GM19025 (cell line): Measurements from ENCODE around the gene FITM1.

Experiments
- ATAC-seq: cut with Tn5 transposase; IDR thresholded peaks from one replicate; pipeline ENCODE4 v1.9.1; 2021; ENCODE audit warnings: mild to moderate bottlenecking, low read depth, moderate library complexity; ENCODE audit not compliant: unreplicated experiment

Gene FITM1

DNA sequence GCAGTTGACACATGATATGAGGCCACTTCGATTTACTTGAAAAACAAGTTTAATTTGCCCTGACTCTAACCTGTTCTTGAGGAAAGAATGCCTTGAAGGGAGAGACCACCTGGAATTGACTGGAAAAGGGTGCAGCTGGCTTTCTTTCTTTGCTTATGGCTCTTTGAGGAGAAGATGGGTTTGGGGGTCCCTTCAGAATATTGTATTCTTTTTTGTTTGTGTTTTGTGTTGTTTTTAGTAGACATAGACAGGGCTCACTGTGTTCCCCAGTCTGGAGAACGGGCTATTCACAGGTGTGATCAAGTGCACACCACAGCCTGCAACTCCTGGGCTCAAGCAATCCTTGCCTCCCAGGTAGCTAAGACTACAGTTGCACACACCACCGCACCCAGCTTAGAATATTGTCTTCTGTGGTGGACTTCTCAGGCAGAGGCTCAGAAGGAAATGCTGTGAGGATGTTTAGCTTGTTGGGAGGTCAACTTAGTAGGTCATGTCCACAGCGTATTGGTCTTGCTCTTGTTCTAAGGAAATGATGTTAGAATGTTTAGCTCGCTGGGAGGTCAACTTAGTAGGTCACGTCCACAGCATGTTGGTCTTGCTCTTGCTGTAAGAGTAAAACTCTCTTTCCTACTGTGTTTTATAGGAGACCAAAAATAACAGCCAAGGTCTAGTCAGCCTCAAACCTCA lies 14.2 kb upstream of the FITM1 start:
- ATAC-seq = no peak

DNA sequence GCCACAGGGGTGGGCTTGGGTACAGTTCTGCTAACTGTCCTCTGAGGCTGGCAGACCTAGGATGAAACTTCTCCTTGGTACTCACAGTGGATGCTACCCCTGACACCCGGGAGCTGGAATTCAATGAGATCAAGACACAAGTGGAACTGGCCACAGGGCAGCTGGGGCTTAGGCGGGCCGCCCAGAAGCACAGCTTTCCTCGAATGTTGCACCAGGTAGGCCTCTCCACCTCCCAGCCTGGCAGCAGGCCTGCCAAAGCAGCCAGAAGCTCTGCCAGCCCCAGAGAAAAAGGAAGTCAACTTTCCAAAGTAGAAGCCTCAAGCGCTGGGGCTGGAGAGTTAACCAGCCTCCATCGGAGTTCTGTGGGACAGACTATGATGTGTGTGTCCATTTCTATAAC lies 13.3 kb upstream of the FITM1 start:
- ATAC-seq = no peak

DNA sequence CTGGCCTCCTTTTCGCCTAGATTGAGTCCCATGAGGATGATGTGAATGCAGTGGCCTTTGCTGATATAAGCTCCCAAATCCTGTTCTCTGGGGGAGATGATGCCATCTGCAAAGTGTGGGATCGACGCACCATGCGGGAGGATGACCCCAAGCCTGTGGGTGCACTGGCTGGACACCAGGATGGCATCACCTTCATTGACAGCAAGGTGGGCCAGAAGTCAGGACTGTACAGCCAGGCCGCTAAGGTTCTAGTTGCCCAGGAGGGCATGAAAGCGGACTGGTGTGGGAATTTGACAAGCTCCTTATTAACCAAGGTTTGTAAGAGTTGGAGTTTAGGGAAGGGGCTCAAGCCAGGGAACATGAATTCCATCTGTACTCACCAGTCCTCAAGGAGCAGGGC lies 10.8 kb upstream of the FITM1 start:
- ATAC-seq = no peak

DNA sequence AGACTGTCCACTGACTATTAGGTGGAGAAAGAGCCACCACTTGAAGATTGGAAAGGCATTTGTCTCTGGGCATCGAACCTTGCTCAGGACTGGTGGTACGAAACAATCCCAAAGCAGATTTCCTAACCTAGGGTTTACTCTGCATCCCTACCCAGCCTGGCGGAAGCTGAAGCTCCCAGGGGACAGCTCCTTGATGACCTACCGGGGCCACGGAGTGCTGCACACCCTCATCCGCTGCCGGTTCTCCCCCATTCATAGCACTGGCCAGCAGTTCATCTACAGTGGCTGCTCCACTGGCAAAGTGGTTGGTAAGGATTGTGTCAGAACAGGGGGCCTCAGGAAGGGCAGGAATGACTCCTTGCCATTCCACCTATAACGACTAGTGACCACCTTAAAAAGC lies 9.2 kb upstream of the FITM1 start:
- ATAC-seq = no peak

DNA sequence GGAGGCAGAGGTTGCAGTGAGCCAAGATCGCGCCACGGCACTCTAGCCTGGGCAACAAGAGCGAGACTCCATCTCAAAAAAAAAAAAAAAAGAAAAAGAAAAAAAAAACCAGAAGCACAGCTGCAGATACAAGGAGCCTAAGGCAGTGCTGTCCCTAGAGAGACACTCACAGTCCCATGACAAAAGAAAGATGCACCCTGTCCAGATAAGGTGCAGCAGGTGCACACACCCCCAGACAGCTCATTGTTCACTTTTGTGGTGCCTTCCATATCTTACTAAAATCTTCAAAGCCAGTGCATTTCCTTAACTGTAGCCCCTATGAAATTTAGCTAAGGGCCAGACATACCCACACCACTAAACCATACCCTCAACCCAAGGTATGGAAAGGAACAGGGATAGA lies 8.0 kb upstream of the FITM1 start:
- ATAC-seq = no peak

DNA sequence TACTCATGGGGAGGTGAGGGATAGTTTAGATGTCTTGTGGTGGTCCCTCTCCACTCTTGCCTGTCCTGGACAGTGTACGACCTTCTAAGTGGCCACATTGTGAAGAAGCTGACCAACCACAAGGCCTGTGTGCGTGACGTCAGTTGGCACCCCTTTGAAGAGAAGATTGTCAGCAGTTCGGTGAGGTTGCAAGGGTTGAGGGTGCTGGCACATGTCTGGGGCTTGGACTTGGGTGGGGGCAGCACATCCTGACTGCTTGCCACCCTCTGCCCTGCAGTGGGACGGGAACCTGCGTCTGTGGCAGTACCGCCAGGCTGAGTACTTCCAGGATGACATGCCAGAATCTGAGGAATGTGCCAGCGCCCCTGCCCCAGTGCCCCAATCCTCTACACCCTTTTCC lies 7.6 kb upstream of the FITM1 start:
- ATAC-seq = no peak

DNA sequence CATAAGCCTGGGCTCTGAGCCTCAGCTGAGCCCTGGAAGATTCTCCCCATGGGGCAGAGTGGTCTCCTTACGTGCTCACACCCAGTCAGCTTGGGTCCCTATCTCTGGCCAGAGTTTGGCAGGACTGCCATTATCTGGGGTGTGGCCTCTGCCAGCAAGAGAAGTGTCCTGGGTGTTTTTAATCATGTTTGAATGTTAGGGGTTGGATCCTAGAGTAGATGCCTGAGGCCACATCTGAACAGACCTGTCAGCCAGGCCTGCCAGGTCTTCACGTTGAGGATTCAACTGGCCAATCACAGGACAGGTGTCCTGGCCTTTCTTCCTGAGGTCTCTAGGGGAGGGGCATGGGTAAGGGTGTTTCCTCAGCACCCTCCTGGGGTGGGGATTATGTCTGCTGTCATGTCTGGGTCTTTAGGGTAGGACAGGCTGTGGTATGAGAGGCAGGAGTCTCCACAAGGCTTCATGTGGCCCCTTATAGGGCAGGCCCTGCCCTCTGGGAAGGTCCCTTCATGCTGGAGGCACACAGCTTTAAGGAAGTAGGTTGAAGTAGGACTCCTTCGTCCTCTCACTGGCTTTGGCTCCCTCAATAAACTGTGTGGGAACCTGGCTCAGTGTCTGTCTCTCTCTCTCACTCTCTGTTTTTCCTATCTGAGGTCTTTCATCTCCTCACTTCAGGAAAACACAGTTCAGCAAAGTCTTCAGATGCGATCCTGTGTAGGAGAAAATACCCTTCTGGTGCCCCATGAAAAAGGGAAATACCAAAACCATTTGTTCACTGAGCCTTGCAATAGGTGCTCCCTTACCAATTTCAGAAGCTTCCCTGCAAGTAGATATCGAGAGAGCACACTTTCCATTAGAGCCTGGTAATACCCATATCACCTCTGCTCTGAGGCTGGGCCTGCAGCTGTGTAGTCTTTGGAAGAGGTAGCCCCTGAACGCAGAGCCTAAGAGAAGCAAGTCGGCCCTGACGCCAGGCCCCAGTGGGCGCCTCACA lies 6.7 kb upstream of the FITM1 start:
- peak; percentile 77 for ATAC-seq

DNA sequence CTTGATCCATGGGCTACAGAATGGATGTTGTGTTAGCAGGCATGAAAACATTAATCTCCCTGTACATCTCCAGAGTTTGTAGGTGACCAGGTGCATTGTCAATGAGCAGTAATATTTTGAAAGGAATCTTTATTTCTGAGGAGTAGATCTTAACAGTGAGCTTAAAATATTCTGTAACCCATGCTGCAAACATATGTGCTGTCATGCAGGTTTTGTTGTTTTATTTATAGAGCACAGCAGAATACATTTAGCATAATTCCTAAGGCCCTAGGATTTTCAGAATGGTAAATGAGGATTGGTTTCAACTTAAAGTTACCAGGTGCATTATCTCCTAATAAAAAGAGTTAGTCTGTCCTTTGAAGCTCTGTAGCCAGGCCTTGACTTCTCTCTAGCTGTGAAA lies 3.5 kb upstream of the FITM1 start:
- ATAC-seq = no peak

DNA sequence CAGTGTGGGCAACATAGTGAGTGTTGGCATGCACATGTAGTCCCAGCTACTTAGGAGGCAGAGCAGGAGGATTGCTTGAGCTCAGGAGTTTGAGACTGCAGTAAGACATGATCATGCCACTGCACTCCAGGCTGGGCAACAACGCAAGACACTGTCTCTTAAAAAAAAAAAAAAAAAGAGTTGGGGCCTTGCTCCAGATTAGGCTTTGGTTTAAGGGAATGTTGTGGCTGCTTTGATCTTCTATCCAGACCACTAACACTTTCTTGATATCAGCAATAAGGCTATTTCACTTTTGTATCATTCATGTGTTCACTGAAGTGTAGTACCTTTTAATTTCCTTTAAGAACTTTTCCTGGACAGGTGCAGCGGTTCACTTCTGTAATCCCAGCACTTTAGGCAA lies 2.8 kb upstream of the FITM1 start:
- no peak for ATAC-seq

DNA sequence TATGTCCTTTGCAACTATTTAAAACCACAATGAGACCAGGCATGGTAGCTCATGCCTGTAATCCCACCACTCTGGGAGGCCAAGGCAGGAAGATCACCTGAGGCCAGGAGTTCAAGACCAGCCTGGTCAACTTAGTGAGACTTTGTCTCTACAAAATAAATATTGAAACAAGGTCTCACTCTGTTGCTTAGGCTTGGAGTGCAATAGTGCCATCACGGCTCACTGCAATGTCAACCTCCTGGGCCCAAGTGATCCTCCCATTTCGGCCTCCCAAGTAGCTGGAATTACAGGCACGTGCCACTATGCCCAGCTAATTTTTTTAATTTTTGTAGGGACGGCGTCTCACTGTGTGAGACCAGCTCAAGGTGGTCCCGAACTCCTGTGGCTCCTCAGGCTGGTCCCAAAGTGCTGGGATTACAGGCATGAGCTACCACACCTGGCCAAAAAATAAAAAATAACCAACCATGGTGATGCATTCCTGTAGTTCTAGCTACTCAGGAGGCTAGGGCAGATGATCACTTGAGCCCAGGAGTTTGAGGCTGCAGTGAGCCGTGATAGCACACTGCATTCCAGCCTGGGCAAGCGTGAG lies 955 bp upstream of the FITM1 start:
- ATAC-seq = no peak

DNA sequence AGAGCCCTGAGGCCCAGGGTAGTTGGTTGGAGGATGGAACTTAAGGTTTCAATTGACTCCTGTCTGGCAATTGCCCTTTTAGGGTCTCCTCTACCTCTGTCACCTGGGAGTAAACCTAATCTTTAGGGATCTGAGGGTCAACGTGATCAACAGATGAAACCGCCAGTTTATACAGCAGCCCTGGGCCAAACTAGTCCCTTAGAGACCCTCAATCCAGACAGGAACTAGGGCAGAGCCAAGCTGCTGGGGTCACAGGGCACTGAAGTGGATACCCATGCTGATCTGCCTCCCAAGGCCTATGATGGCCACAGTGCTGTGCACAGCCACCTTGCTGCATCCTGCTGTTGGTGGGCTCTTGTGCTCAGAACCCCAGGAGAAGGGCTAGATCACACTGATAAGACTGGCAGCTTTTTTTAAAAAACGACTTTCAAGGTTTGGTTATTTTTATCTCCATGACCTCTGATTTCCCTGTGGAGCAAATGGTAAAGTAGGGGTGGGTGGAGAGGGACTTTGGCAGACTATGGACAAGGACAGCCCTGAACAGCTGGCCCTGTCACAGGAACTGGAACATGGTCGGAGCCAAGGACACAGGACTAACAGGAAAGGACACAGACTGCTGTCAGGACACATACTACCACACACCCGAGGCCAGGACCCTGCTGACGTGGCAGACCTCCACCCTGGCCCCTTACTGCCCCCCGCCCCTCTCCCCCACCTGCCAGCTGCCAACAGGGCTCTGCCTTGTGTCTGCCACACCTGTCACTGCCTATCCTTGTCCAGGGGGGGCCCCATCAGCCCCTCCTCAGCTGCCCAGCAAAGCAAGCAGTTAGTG lies 474 bp downstream of the FITM1 start:
- no peak for ATAC-seq

DNA sequence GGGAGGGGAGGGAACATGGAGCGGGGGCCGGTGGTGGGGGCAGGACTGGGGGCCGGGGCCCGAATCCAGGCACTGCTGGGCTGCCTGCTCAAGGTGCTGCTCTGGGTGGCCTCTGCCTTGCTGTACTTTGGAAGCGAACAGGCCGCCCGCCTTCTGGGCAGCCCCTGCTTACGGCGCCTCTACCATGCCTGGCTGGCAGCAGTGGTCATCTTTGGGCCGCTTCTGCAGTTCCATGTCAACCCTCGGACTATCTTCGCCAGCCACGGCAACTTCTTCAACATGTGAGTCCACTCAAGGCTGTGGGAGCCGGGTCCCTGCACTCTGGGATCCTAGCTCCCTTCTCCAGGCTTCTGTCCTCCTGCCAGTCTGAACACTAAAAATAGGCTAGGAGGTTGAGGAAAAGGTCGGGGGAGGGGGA lies 1.1 kb downstream of the FITM1 start:
- ATAC-seq = no peak

DNA sequence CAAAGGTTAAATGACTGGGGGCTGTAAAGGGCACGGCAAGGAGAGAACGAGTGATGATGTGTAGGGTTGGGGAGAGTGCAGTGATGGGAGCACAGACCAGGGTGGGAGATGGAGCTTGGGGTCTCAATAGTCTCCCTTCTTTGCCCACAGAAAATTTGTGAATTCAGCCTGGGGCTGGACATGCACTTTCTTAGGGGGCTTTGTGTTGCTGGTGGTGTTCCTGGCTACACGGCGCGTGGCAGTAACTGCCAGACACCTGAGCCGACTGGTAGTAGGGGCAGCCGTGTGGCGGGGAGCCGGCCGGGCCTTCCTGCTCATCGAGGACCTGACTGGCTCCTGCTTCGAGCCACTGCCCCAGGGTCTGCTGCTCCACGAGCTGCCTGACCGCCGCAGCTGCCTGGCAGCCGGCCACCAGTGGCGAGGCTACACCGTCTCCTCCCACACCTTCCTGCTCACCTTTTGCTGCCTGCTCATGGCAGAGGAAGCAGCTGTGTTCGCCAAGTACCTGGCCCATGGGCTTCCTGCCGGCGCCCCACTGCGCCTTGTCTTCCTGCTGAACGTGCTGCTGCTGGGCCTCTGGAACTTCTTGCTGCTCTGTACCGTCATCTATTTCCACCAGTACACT lies 1.7 kb downstream of the FITM1 start:
- no peak for ATAC-seq

DNA sequence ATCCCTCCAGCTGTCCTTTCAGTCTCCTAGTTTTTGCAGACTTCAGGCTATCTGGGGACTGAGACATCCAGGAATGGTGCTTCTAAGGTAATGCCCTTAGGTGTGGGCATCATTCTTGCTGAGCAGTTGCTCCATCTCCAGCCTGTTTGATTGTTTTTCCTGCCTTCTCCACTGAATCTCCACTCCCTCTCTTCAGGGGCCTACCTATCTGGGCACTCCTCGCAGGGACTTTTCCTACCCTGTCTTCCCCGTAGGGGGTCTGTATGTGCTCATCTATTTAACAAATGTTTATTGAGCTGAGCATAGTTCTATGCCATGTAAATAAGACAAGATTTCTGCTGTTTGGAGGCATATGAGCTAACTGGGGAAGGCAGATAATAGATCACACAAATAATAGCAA lies 2.5 kb downstream of the FITM1 start:
- no peak for ATAC-seq

DNA sequence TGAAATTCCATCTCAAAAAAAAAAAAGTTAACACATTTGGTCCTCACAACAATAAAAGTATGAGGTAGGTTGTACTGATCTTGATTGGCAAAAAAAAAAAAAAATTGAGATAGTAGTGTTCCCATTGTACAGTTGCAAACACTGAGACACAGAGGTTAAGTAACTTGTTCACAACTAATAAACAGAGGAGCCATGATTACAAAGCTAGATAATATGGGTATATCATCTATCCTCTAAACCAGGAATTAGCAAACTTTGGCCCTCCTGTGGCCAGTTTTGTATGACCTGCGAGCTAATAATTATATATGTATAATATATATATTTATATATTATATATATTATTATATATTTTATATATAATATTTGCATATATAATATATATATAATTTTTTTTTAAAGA lies 3.3 kb downstream of the FITM1 start:
- no peak for ATAC-seq

DNA sequence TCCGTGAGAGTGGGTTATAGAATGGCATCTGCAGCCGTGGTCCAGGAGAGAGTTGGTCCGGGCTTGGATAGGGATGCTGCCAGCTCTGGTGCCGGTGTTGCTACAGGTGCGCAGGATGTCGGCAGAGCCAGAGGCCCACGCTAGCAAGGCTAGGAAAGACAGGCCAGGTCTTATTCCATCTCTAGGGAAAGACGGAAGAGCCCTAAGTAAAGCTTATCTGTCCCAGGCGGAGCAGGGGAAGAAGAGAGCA lies 5.0 kb downstream of the FITM1 start:
- peak; percentile 2 for ATAC-seq

DNA sequence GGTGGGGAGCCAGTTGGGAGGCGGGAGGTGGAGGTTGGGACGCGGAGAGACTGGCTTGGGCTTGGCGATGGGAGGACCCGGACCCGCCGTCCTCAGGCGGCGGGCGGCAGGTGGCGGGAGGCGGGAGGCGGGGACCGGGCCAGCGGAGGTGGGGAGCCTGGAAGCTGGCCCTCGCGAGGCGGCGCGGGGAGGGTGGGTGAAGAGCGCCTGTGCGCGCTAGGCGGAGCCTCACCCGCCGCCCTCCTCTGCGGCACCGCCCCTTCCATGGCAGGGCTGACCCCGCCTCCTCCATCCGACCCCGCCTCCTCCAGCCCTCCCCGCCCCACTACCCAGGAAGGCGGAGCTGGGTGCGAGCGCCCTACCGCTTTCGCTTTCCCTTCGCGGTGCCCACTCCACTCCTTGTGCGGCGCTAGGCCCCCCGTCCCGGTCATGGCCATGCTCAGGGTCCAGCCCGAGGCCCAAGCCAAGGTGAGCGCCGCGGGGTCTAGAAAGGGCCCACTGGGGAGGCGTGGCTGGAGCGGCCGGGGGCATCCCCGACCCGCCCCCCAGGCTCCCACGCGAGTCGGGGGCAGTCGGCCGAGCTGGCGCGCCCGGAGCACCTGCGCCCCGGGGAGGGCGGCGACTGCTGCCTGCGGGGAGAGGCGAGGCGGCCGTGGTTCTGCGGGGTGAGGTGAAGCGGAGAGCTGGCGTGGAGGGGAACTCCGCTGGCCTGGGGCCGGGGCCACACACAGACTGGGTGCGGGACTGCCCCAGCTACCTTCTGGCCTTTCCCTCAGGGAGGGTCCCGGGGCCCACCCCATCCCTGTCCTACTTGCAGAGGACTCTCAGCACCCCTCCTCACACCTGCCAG lies 5.6 kb downstream of the FITM1 start, which contains the start of gene PSME1:
TSS of gene PSME1 (plus strand) at position 361 of the 850 bp plus-strand sequence. CDS start at position 430, 69 bp downstream.
- peak; percentile 86 for ATAC-seq

DNA sequence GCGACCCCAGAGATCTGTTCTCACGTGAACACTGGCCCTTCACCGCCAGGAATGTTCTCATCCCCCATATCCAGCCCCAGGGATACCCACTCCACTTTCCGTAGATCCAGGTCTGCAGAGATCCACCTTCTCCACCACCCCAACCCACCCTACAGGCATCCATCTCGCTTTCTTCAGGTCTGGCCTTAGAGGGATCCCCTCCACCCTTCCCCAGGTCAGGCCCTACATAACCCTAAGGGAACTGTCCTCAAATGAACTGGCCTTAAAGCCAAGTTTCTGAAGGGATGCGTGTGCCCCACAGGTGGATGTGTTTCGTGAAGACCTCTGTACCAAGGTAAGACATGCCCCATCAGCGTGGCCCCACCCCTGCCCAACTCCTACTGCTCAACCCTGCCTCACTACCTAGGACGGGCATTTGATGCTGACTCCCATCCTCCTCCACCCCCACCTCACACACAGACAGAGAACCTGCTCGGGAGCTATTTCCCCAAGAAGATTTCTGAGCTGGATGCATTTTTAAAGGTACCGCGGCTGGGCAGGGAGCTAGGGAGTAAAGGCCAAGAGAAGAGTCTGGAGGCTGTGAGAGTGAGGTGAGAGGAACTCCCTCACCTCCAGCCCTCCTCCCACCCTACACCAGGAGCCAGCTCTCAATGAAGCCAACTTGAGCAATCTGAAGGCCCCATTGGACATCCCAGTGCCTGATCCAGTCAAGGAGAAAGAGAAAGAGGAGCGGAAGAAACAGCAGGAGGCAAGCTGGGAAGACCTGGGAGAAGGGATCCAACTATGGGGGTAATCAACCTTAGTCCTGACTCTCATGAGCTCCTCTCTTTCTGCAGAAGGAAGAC lies 6.4 kb downstream of the FITM1 start:
- ATAC-seq = no peak
